GM10248 (cell line): ENCODE results near the gene MLLT10.

Source experiments
- CTCF ChIA-PET: fragments of 300-600 bp; sonication (Branson Sonifier 250); formaldehyde crosslinking; extraction: SDS; loops from one replicate; lab custom pipeline; 2021; ENCODE audit warnings: antibody characterized with exemption; lab: Yijun Ruan, JAX
- POLR2A ChIA-PET: fragments of 350-650 bp; sonication (Branson Sonifier 250); formaldehyde crosslinking; extraction: SDS; loops from one replicate; lab custom pipeline; 2020; ENCODE audit warnings: antibody characterized with exemption; lab: Yijun Ruan, JAX
- DNase-seq: peaks from one replicate; pipeline ENCODE4 v3.0.0; 2012; ENCODE audit errors: extremely low spot score
- TF ChIP-seq, protein P1 (sequence below): IDR thresholded peaks from 2 replicates; pipeline ENCODE4 v1.5.1; 2012; ENCODE audit warnings: mild to moderate bottlenecking, low read depth; ENCODE audit errors: extremely low read depth, missing control alignments, control extremely low read depth

MLLT10 gene

DNA sequence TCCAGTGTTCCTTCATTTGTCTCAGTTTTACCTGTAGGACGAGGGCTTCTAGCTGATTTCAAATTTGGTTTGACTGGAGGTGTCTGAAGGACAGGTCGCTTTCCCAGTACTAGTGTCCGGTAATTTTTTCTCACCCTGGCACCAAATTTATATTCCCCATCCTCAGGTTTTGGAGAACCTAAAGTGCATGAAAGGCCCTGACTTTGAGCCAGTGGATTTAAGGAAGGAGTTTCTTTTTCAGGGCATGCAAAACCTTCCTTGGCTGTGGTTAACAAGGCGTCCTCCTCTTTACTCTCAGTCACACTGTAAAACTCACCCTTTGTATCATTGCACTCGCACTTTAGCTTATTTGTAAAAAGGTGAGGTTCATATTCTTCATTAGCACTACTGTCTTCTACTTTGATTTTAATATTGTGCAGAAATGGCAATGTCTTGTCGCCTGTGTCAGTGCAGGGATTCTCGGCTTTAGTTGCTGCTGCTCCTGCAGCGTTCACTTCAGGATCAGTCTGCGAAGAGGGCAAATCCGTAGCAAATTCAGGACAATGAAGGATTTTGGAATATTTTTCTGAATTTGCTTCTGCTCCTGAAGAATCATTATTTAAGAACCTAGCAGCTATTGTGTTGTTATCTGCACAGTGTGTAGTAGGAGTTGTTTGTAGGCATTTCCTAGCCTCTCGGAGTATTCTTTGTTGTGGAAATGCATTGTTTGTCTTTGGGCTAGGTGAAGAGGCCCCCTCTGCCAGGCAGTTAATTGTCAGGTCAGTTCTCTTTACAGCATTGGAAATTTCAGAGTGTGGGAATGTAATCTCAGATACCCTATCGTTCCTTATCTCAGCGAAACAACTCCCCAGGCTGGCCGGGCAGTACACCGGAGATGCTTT lies 18.4 kb upstream of the MLLT10 start:
- DNase-seq, result no peak
- ChIA-PET POLR2A (no interaction called here), CTCF (interaction anchor here (1.4 to 1.9 kb wide), 2 partner anchors 10 to 19 kb away, joined by 3 to 18 read pairs; no protein-coding TSS in a partner anchor)
- TF ChIP-seq, protein P1, sequence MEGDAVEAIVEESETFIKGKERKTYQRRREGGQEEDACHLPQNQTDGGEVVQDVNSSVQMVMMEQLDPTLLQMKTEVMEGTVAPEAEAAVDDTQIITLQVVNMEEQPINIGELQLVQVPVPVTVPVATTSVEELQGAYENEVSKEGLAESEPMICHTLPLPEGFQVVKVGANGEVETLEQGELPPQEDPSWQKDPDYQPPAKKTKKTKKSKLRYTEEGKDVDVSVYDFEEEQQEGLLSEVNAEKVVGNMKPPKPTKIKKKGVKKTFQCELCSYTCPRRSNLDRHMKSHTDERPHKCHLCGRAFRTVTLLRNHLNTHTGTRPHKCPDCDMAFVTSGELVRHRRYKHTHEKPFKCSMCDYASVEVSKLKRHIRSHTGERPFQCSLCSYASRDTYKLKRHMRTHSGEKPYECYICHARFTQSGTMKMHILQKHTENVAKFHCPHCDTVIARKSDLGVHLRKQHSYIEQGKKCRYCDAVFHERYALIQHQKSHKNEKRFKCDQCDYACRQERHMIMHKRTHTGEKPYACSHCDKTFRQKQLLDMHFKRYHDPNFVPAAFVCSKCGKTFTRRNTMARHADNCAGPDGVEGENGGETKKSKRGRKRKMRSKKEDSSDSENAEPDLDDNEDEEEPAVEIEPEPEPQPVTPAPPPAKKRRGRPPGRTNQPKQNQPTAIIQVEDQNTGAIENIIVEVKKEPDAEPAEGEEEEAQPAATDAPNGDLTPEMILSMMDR, result no peak

DNA sequence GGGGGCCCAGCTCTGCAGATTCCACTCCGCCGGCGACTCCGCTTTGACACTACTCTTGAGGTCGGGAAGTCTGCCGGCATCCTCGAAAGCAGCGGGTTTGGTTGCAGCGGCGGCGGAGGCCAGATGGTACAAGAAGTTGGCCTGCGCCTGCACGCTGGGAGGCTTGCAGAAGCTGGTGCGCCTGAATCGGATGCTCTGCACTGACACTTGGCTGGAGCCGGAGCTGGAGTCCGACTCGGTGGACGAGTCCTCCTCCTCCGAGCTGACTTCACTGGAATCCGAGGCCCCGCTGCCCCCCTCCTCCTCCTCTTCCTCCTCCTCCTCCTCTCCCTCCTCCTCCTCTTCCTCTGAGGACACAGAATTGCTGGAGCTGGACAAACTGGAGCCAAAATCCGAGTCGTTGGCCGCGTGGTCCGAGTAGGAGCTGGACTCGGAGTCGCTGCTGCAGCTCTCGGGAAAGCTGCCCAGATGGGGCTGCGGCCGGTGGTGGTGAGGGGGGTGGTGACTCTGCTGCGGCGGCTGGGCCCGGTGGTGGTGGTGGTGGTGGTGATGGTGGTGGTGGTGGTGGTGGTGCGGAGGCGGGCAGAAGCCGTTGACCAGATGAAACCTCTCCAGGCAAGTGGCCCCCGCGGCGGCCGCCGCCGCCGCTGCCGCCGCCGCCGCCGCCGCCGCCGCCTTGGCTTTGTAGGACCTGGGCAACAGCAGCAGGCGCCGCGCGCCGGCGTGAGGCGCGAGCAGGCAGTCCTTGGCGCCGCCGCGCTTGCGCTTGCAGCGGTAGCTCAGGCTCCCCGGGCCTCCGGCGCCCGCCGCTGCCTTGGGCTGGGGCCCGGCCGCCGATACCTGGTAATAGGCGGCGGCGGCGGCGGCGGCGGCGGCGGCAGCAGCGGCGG lies 17.5 kb upstream of the MLLT10 start:
- CTCF ChIA-PET, result interaction anchor here (0.5 to 1.9 kb wide), 3 partner anchors 9 to 20 kb away, joined by 3 to 18 read pairs (median 3); partner anchors contain the start of gene SKIDA1
- POLR2A ChIA-PET, result interaction anchor here (0.7 kb wide), 1 partner anchor 23 kb away, joined by 4 read pairs; no protein-coding TSS in a partner anchor
- no peak for DNase-seq
- TF ChIP-seq, protein P1, result no peak

DNA sequence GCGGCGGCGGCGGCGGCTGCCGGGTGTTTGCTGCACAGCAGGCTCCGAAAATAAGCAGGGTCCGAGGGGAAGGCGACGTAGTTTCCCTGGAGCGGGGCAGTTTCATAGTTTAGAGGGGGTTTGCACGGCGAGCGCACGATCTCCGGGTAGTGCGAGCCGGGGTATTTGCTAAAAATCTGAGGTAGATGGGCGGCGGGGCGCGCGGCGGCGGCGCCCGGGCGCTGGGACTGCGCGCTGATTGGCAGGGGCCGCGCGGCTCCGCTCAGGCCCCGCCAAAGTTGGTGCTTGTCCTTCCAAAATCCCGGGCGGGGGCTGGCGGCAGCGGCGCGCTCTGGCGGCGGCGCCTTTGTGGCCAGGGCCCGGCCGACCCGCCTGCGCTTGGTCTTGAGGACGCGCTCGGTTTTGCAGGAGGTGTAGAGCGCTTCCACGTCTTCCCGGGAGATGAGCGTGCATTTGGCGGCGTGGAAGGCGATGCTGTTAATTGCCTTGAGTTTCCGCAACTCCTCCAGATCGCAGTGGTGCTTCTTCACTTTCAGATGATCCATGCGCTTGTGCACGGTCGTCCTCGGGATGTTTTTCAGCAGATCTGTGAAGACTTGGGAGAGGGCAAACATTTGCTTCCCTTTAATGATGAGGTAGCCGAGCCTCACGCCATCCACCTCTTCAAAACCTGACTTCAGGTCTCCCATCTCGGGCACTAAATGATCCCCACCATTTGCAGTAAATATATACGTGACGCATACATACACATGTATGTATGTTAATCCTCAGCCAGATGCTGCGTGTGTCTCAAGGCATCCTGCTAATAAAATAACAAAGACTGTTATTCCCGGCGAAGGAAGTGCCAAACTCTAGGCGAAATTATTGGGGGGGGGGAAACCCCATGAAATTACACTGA lies 16.6 kb upstream of the MLLT10 start:
- ChIA-PET CTCF (interaction anchor here (1.0 to 1.4 kb wide), 3 partner anchors 11 to 21 kb away, joined by 3 to 6 read pairs (median 3); no protein-coding TSS in a partner anchor), POLR2A (no interaction called here)
- TF ChIP-seq, protein P1, result no peak
- no peak for DNase-seq

DNA sequence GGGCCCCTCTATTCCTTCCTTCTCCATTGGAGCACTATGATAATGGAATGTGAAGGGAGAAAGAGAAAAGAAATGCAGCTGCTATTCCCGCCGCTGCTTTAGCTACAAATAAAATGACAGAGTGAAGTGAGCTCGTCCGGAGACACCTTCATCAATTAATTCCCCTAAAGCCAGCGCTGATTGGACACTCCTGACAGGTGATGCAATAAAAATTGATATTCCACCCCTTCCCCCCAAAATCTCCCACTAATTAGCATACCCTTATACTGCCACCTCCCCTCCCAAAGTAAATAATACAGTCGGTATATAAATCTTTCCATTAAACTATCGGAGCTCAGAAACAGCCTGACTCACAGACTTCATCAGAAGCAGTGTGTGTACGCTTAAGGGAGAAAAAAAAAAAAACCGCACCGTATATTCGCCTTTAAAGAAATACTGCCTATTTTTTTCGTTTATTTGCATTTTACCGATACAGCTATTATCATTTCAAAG lies 15.8 kb upstream of the MLLT10 start:
- ChIA-PET CTCF (interaction anchor here (1.0 to 1.4 kb wide), 4 partner anchors 14 to 22 kb away, joined by 3 to 6 read pairs (median 3); no protein-coding TSS in a partner anchor), POLR2A (interaction anchor here (0.7 kb wide), 1 partner anchor 8 kb away, joined by 3 read pairs; no protein-coding TSS in a partner anchor)
- DNase-seq, result no peak
- TF ChIP-seq, protein P1, result no peak

DNA sequence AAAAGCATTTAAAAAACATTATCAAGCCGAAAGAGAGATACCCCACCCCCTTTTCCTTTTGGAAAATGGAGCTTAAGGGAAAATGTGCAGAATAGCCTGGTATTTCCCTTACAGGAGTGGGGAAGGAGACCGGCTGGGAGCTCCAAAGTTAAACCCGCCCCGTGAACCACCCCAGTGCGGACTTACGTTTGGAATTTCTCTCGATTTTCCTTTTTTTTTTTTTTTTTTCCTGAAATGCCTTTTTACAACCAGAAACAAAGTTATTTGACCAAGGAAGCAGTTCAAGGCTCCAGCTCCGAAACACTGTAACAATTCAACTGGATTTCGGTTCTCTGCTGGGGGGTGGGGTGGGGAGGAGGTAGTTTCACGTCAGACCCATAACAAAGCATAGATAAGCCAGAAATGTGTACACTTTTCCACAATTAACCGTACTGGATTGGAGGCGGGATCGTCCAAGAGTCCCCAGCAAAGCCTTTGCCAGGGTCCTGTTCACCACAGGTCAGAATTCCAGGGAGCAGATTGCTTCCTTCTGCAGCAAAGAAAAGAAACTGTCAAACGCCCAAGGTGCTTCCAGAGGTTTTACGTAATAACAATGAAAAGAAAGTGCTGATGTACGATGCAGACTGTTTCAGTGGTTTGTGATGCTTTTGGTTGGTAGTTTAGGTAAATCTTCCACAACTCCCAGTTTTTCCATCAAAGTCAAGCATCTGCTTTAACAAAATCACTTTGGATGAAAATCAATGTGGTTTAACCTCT lies 15.2 kb upstream of the MLLT10 start:
- no peak for DNase-seq
- TF ChIP-seq, protein P1, result no peak
- ChIA-PET CTCF (interaction anchor here (1.0 to 1.4 kb wide), 4 partner anchors 14 to 23 kb away, joined by 3 to 6 read pairs (median 3); no protein-coding TSS in a partner anchor), POLR2A (interaction anchor here (0.7 kb wide), 1 partner anchor 9 kb away, joined by 3 read pairs; no protein-coding TSS in a partner anchor)
